ENCODE data around the gene OCEL1.

OCEL1 gene

GRCh38 chr19:17266975-17267788 is 41.2 kb downstream of the OCEL1 start, which contains the start of gene BABAM1 (continued):
- TF ChIP-seq ZNF707 (tag by site-specific recombination; IDR thresholded peaks at IDR 0.05) = no peak
- TF ChIP-seq HIC1 (tag by site-specific recombination; IDR thresholded peaks at IDR 0.05) = no peak
- TF ChIP-seq ZNF416 (tag by site-specific recombination; IDR thresholded peaks at IDR 0.05) = no peak
- no peak for TF ChIP-seq ZNF16 (tag by site-specific recombination; IDR thresholded peaks at IDR 0.05; ENCODE audit: low read depth)
- 0 out of 2 replicates have a peak, but pooled peaks have one; percentile 52 for TF ChIP-seq ZNF639 (tag by site-specific recombination; IDR thresholded peaks at IDR 0.05)
- TF ChIP-seq ZNF610 (tag by site-specific recombination; IDR thresholded peaks at IDR 0.05; ENCODE audit: borderline replicate concordance) = no peak
- TF ChIP-seq ZNF549 (tag by site-specific recombination; IDR thresholded peaks at IDR 0.05) = no peak
- no peak for TF ChIP-seq ZNF175 (tag by site-specific recombination; IDR thresholded peaks at IDR 0.05)
- no peak for TF ChIP-seq ZSCAN23 (tag by site-specific recombination; IDR thresholded peaks at IDR 0.05)
- peak; percentile 40 for TF ChIP-seq EGR2 (tag by site-specific recombination; IDR thresholded peaks at IDR 0.05; ENCODE audit: low read depth)
- TF ChIP-seq GFI1B (tag by site-specific recombination; IDR thresholded peaks at IDR 0.05) = no peak
- TF ChIP-seq, protein P1, sequence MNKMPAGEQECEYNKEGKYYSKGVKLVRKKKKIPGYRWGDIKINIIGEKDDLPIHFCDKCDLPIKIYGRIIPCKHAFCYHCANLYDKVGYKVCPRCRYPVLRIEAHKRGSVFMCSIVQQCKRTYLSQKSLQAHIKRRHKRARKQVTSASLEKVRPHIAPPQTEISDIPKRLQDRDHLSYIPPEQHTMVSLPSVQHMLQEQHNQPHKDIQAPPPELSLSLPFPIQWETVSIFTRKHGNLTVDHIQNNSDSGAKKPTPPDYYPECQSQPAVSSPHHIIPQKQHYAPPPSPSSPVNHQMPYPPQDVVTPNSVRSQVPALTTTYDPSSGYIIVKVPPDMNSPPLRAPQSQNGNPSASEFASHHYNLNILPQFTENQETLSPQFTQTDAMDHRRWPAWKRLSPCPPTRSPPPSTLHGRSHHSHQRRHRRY (tag by site-specific recombination; IDR thresholded peaks at IDR 0.05) = no peak
- no peak for TF ChIP-seq OSR2 (tag by site-specific recombination; IDR thresholded peaks at IDR 0.05)
- TF ChIP-seq, protein P2, sequence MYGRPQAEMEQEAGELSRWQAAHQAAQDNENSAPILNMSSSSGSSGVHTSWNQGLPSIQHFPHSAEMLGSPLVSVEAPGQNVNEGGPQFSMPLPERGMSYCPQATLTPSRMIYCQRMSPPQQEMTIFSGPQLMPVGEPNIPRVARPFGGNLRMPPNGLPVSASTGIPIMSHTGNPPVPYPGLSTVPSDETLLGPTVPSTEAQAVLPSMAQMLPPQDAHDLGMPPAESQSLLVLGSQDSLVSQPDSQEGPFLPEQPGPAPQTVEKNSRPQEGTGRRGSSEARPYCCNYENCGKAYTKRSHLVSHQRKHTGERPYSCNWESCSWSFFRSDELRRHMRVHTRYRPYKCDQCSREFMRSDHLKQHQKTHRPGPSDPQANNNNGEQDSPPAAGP (tag by site-specific recombination; IDR thresholded peaks at IDR 0.05) = no peak
- TF ChIP-seq CTCF (tag by site-specific recombination; IDR thresholded peaks at IDR 0.05) = no peak
- TF ChIP-seq ZNF548 (tag by site-specific recombination; IDR thresholded peaks at IDR 0.05) = no peak
- TF ChIP-seq, protein P3, sequence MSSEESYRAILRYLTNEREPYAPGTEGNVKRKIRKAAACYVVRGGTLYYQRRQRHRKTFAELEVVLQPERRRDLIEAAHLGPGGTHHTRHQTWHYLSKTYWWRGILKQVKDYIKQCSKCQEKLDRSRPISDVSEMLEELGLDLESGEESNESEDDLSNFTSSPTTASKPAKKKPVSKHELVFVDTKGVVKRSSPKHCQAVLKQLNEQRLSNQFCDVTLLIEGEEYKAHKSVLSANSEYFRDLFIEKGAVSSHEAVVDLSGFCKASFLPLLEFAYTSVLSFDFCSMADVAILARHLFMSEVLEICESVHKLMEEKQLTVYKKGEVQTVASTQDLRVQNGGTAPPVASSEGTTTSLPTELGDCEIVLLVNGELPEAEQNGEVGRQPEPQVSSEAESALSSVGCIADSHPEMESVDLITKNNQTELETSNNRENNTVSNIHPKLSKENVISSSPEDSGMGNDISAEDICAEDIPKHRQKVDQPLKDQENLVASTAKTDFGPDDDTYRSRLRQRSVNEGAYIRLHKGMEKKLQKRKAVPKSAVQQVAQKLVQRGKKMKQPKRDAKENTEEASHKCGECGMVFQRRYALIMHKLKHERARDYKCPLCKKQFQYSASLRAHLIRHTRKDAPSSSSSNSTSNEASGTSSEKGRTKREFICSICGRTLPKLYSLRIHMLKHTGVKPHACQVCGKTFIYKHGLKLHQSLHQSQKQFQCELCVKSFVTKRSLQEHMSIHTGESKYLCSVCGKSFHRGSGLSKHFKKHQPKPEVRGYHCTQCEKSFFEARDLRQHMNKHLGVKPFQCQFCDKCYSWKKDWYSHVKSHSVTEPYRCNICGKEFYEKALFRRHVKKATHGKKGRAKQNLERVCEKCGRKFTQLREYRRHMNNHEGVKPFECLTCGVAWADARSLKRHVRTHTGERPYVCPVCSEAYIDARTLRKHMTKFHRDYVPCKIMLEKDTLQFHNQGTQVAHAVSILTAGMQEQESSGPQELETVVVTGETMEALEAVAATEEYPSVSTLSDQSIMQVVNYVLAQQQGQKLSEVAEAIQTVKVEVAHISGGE (tag by site-specific recombination; conservative IDR thresholded peaks at IDR 0.05; ENCODE audit: low read depth) = peak; percentile 77
- TF ChIP-seq ZNF777 (tag by site-specific recombination; IDR thresholded peaks at IDR 0.05; ENCODE audit: borderline replicate concordance) = peak; percentile 24; the same call in 1 of the 2 replicates
- TF ChIP-seq ZIC2 (tag by site-specific recombination; IDR thresholded peaks at IDR 0.05) = no peak
- no peak for TF ChIP-seq ZNF211 (tag by site-specific recombination; IDR thresholded peaks at IDR 0.05; ENCODE audit: low read depth)
- TF ChIP-seq SP2 (tag by site-specific recombination; IDR thresholded peaks at IDR 0.05) = peak; percentile 100
- no peak for TF ChIP-seq ZNF785 (tag by site-specific recombination; IDR thresholded peaks at IDR 0.05)
- TF ChIP-seq IKZF3 (tag by site-specific recombination; IDR thresholded peaks at IDR 0.05) = peak; percentile 38; the same call in 1 of the 2 replicates
- no peak for TF ChIP-seq ZNF624 (tag by site-specific recombination; IDR thresholded peaks at IDR 0.05)
- peak; percentile 94 for TF ChIP-seq SP3 (tag by site-specific recombination; IDR thresholded peaks at IDR 0.05)
- no peak for TF ChIP-seq ZNF843 (tag by site-specific recombination; IDR thresholded peaks at IDR 0.05)
- TF ChIP-seq ZNF692 (tag by site-specific recombination; IDR thresholded peaks at IDR 0.05) = peak; percentile 90

All from HEK293 (cell line).